Measurements from ENCODE around the gene SELENOK.

Gene SELENOK

GRCh38 chr3:53883008-53883407 is 8.7 kb downstream of the SELENOK start:
- no peak for DNase-seq (ENCODE audit: low spot score)

- peak; percentile 91 for DNase-seq (ENCODE audit: low spot score)
These were observed 9.7 kb downstream of the SELENOK start, which contains the start of gene ACTR8 for GRCh38 chr3:53881691-53882593. Gene ACTR8, minus strand, starts transcription at chr3:53882152. Its CDS starts 51 bp downstream, at chr3:53882101.

- DNase-seq (ENCODE audit: low spot score): no peak
These were observed 11.0 kb downstream of the SELENOK start for GRCh38 chr3:53880396-53881345.

- no peak for DNase-seq (ENCODE audit: low spot score)
These were observed 25.7 kb downstream of the SELENOK start for GRCh38 chr3:53865732-53866499.

- DNase-seq (ENCODE audit: low spot score): no peak
These were observed 28.5 kb downstream of the SELENOK start for GRCh38 chr3:53863145-53863544.

GRCh38 chr3:53862241-53862640 is 29.4 kb downstream of the SELENOK start:
- DNase-seq (ENCODE audit: low spot score): no peak

- no peak for DNase-seq (ENCODE audit: low spot score)
These were observed 31.5 kb downstream of the SELENOK start for GRCh38 chr3:53860196-53860595.

GRCh38 chr3:53859178-53859577 is 32.5 kb downstream of the SELENOK start:
- no peak for DNase-seq (ENCODE audit: low spot score)

- no peak for DNase-seq (ENCODE audit: low spot score)
These were observed 33.4 kb downstream of the SELENOK start for GRCh38 chr3:53858096-53858741.

- no peak for DNase-seq (ENCODE audit: low spot score)
These were observed 34.7 kb downstream of the SELENOK start for GRCh38 chr3:53856964-53857363.

- DNase-seq (ENCODE audit: low spot score): peak; percentile 35
These were observed 40.8 kb downstream of the SELENOK start for GRCh38 chr3:53850895-53851294.

- no peak for DNase-seq (ENCODE audit: low spot score)
These were observed 41.7 kb downstream of the SELENOK start for GRCh38 chr3:53849916-53850315.

GRCh38 chr3:53846851-53847155 is 44.9 kb downstream of the SELENOK start:
- no peak for DNase-seq (ENCODE audit: low spot score)

GRCh38 chr3:53846134-53846850 is 45.4 kb downstream of the SELENOK start, which contains the start of the genes CHDH and IL17RB:
Gene CHDH, minus strand, starts transcription at chr3:53846419. Its CDS starts 22,411 bp downstream, at chr3:53824008.
Gene IL17RB, plus strand, starts transcription at chr3:53846568. Its CDS starts 21 bp downstream, at chr3:53846589.
- DNase-seq (ENCODE audit: low spot score): peak; percentile 74

GRCh38 chr3:53845881-53846133 is 45.9 kb downstream of the SELENOK start:
- no peak for DNase-seq (ENCODE audit: low spot score)

- peak; percentile 30 for DNase-seq (ENCODE audit: low spot score)
These were observed 46.4 kb downstream of the SELENOK start for GRCh38 chr3:53845103-53845880.

GRCh38 chr3:53844262-53845102 is 47.2 kb downstream of the SELENOK start:
- DNase-seq (ENCODE audit: low spot score): peak; percentile 54

GRCh38 chr3:53843195-53844177 is 48.2 kb downstream of the SELENOK start:
- DNase-seq (ENCODE audit: low spot score): peak; percentile 53
